ENCODE data around the gene AVP.
"Not testable (repeated sequence)": the region's sequence is repeated elsewhere in the genome, so short reads cannot be mapped to it uniquely, and the experiment has no call there.

DNA sequence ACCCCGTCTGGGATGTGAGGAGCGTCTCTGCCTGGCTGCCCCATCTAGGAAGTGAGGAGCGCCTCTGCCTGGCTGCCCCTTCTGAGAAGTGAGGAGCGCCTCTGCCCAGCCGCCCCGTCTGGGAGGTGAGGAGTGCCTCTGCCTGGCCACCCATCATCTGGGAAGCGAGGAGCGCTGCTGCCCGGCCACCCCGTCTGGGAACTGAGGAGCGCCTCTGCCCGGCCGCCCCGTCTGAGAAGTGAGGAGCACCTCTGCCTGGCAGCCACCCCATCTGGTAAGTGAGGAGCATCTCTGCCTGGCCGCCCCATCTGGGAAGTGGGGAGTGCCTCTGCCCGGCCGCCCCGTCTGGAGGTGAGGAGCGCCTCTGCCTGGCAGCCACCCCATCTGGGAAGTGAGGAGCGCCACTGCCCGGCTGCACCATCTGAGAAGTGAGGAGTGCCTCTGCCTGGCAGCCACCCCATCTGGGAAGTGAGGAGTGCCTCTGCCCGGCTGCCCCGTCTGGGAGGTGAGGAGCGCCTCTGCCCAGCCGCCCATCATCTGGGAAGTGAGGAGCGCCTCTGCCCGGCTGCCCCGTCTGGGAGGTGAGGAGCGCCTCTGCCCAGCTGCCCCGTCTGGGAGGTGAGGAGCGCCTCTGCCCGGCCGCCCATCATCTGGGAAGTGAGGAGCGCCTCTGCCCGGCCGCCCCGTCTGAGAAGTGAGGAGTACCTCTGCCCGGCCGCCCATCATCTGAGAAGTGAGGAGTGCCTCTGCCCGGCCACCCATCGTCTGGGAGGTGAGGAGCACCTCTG, 40.4 kb upstream of the AVP start:
- TF ChIP-seq HDAC2 (CRISPR knock-in tag; IDR thresholded peaks at IDR 0.05); EP300 (IDR thresholded peaks at IDR 0.05; ENCODE audit: low read depth in 2 of 2, low read length in 2 of 2); EP300 (CRISPR knock-in tag; IDR thresholded peaks at IDR 0.05; ENCODE audit: borderline replicate concordance); CEBPB (IDR thresholded peaks at IDR 0.05; ENCODE audit: borderline replicate concordance, low read depth, low read length); MXD4 (CRISPR knock-in tag; IDR thresholded peaks at IDR 0.05); ZNF335 (CRISPR knock-in tag; IDR thresholded peaks at IDR 0.05); XBP1 (CRISPR knock-in tag; IDR thresholded peaks at IDR 0.05); ZC3H4 (CRISPR knock-in tag; IDR thresholded peaks at IDR 0.05; ENCODE audit: borderline replicate concordance): not testable (repeated sequence)
- TF ChIP-seq, protein P1, sequence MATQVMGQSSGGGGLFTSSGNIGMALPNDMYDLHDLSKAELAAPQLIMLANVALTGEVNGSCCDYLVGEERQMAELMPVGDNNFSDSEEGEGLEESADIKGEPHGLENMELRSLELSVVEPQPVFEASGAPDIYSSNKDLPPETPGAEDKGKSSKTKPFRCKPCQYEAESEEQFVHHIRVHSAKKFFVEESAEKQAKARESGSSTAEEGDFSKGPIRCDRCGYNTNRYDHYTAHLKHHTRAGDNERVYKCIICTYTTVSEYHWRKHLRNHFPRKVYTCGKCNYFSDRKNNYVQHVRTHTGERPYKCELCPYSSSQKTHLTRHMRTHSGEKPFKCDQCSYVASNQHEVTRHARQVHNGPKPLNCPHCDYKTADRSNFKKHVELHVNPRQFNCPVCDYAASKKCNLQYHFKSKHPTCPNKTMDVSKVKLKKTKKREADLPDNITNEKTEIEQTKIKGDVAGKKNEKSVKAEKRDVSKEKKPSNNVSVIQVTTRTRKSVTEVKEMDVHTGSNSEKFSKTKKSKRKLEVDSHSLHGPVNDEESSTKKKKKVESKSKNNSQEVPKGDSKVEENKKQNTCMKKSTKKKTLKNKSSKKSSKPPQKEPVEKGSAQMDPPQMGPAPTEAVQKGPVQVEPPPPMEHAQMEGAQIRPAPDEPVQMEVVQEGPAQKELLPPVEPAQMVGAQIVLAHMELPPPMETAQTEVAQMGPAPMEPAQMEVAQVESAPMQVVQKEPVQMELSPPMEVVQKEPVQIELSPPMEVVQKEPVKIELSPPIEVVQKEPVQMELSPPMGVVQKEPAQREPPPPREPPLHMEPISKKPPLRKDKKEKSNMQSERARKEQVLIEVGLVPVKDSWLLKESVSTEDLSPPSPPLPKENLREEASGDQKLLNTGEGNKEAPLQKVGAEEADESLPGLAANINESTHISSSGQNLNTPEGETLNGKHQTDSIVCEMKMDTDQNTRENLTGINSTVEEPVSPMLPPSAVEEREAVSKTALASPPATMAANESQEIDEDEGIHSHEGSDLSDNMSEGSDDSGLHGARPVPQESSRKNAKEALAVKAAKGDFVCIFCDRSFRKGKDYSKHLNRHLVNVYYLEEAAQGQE (IDR thresholded peaks at IDR 0.05; ENCODE audit: borderline replicate concordance in 1 of 2, low read depth in 1 of 2, low read length in 2 of 2), result not testable (repeated sequence)
- TF ChIP-seq, protein P2, sequence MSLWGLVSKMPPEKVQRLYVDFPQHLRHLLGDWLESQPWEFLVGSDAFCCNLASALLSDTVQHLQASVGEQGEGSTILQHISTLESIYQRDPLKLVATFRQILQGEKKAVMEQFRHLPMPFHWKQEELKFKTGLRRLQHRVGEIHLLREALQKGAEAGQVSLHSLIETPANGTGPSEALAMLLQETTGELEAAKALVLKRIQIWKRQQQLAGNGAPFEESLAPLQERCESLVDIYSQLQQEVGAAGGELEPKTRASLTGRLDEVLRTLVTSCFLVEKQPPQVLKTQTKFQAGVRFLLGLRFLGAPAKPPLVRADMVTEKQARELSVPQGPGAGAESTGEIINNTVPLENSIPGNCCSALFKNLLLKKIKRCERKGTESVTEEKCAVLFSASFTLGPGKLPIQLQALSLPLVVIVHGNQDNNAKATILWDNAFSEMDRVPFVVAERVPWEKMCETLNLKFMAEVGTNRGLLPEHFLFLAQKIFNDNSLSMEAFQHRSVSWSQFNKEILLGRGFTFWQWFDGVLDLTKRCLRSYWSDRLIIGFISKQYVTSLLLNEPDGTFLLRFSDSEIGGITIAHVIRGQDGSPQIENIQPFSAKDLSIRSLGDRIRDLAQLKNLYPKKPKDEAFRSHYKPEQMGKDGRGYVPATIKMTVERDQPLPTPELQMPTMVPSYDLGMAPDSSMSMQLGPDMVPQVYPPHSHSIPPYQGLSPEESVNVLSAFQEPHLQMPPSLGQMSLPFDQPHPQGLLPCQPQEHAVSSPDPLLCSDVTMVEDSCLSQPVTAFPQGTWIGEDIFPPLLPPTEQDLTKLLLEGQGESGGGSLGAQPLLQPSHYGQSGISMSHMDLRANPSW (CRISPR knock-in tag; IDR thresholded peaks at IDR 0.05; ENCODE audit: borderline replicate concordance), result not testable (repeated sequence)

All from HepG2 (cell line).